ENCODE measurements around the gene TSPEAR.
"Not testable (repeated sequence)": the region's sequence is repeated elsewhere in the genome, so short reads cannot be mapped to it uniquely, and the experiment has no call there.

Gene TSPEAR

DNA sequence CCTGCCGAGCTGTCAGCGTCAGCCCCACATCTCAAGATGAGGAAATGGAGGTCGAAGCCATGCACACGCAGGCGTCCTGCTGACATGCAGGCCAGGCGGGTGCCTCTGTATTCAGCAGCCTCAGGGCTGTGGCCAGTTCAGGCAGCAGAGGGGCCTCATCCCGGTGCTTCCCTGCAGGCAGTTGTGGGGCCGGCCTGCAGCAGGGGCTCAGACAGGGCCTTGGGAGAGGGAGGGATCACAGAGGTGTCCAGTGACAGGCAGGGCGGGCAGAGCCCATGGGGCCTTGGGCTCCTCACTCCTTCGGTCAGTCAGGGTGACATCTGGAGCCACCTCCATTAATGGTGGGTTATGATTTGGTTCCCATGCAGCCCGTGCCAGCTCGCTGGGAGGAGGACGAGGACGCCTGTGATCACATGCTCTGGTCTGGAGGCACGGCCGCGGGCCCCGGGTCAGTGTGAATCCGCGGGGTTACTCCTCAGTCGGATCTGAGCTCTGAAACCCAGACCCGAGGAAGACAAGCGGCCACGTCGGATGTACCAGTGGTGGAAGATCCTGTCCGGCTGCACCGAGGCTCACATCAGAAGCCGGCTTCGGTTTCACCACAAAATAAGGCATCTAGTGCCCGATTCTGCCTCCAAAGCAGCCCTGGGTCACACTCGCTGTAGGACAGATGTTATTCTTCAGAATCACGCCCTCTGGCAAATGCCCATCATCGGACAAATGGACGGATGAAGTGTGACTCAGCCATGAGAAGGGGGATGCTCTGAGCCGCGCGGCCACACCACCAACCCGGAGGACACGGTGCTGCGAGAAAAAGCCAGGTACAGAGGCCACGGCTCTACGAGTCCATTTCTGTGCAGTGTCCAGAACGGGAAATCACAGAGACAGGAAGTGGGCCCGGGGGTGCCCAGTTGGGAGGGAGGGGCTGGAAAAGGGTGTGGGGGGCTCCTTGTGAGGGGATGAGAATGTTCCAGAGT, 204.8 kb downstream of the TSPEAR start:
- H3K4me3 ChIP-seq (ENCODE audit: low read depth, low read length) = no peak overlapping the region
- DNase-seq (ENCODE audit: low read depth) = no peak

DNA sequence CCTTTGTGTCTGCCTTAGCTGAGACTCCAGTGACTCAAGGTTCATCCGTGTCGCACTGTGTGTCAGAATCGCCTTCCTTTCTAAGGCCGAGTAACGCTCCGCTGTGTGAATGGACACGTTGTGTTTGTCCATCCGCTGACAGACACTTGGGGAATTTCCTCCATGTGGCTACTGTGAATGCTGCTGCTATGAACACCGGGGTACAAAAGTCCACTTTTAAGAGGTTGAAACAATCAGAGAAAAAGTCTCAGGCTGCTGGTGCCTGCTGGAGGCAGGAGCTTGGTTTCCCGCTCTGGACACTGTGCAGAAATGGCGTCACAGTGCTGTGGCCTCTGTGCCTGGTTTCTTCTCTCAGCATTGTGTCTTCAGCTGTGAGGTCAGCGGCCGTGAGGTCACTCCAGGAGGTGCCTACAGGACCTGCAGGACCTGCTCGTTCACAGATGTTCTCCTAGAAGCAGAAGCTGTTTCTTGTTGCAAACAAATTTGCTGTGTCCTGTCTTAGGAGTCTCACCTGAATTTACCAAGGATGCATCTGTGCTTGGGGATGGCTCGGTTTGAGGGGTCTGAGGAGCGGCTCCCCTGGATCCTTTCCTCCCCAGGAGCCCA, 205.6 kb downstream of the TSPEAR start:
- no peak overlapping the region for H3K4me3 ChIP-seq (ENCODE audit: low read depth, low read length)
- no peak for DNase-seq (ENCODE audit: low read depth)

DNA sequence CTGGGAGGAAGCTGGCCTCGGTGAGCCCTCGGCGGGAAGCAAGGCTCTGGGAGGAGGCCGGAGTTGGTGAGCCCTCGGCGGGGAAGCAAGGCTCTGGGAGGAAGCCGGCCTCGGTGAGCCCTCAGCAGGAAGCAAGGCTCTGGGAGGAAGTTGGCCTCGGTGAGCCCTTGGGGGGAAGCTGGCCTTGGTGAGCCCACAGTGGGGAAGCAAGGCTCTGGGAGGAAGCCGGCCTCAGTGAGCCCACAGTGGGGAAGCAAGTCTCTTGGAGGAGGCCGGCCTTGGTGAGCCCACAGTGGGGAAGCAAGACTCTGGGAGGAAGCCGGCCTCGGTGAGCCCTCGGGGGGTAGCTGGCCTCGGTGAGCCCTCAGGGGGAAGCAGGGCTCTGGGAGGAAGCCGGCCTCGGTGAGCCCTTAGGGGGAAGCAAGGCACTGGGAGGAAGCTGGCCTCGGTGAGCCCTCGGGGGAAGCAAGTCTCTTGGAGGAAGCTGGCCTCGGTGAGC, 207.4 kb downstream of the TSPEAR start:
- DNase-seq (ENCODE audit: low read depth) = no peak
- no peak overlapping the region for H3K4me3 ChIP-seq (ENCODE audit: low read depth, low read length)

DNA sequence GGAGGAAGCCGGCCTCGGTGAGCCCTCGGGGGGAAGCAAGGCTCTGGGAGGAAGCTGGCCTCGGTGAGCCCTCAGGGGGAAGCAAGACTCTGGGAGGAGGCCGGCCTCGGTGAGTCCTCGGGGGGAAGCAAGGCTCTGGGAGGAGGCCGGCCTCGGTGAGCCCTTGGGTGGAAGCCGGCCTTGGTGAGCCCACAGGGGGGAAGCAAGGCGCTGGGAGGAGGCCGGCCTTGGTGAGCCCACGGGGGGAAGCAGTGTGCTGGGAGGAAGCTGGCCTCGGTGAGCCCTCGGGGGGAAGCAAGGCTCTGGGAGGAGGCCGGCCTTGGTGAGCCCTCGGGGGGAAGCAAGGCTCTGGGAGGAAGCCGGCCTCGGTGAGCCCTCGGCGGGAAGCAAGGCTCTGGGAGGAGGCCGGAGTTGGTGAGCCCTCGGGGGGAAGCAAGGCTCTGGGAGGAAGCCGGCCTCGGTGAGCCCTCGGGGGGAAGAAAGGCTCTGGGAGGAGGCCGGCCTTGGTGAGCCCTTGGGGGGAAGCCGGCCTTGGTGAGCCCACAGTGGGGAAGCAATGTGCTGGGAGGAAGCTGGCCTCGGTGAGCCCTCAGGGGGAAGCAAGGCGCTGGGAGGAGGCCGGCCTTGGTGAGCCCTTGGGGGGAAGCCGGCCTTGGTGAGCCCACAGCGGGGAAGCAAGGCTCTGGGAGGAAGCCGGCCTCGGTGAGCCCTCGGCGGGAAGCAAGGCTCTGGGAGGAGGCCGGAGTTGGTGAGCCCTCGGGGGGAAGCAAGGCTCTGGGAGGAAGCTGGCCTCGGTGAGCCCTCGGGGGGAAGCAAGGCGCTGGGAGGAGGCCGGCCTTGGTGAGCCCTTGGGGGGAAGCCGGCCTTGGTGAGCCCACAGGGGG, 208.1 kb downstream of the TSPEAR start:
- not testable (repeated sequence) for DNase-seq (ENCODE audit: low read depth); H3K4me3 ChIP-seq (ENCODE audit: low read depth, low read length)

DNA sequence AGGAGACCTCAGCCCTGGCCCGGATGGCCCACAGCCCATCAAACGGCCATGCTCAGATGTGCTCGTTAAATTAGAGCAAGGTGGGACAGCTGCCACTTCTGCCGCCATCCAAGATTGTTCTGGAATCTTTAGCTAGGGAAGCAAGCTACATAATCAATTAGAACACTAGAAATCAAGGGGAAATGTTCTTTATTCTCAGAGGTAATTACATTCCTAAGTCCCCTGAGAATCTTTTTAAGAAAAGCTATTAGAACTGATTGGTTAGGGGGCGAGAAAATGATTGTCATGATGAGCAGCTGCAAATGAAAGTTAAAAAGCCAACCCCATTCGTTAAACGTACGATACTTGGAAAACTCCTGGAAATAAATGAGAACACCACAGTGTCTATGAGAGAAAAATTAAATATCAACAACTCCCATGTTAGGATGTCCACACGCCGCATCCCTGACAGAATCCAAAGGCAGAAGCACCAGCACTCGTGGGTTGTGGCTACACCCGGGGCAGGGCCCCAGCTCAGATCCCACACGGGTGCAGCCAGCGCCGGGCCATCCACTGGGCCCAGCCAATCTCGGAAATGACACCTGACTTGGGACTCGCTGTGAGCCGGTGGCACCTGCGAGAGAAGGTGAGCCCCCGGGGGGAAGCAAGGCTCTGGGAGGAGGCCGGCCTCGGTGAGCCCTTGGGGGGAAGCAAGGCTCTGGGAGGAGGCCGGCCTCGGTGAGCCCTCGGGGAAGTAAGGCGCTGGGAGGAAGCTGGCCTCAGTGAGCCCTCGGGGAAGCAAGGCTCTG, 209.0 kb downstream of the TSPEAR start:
- no peak for DNase-seq (ENCODE audit: low read depth)
- no peak overlapping the region for H3K4me3 ChIP-seq (ENCODE audit: low read depth, low read length)

DNA sequence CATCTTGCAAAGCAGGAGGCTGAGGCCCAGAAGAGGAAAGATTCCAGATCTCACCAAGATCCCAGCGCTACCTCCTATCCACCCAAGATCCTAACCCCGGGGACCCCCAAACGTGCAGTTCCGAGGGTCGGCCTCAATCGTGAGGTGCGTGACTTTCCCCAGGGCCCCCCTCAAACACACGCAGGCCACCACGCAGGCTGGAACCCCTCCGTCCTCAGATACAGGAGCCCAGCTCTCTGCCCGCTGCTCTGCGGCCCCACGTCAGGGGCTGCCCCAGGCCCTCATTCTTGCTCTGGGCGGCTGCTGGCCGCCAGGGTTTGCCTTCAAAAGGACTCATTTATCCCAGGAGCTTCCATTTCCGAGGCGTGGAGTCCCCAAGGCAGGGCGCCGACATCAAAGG, 211.3 kb downstream of the TSPEAR start:
- DNase-seq (ENCODE audit: low read depth) = no peak
- H3K4me3 ChIP-seq (ENCODE audit: low read depth, low read length) = no peak overlapping the region

DNA sequence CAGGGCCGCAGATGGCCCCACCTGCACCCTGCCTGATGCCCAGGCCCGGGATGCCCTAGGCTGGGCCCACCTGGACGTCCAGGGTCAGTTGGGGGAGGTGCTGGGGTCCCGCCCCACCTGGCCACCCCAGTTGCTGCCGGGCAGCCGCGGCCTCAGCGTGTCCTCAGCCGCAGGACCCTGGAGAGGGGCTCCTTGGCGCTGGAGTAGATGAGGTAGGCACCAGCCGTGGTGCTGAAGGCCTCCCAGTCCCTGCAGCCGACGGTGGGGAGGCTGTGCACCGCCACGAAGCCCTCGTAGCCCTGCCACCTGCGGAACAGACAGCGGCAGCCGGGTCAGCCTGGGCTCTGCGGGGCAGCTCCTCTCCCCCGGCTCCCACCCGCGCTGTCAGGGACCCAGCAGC, 211.7 kb downstream of the TSPEAR start:
- no peak for DNase-seq (ENCODE audit: low read depth)
- H3K4me3 ChIP-seq (ENCODE audit: low read depth, low read length) = no peak overlapping the region

DNA sequence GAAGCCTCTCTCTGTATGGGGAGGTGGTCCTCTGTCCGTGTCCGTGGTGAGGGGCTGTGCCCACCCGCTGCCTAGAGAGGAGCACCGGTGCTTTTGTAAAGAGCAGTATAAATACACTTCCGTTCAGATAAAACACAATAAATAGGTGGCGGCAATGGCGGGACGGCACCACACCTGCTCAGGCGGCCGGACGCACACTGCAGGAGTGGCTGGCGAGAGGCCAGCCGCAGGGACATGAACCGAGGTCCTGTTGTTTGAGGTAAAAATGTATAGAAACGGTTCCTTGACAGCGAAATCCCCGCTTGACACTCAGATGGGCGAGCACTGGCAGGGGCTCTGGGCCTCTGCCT, 212.2 kb downstream of the TSPEAR start:
- no peak overlapping the region for H3K4me3 ChIP-seq (ENCODE audit: low read depth, low read length)
- no peak for DNase-seq (ENCODE audit: low read depth)

DNA sequence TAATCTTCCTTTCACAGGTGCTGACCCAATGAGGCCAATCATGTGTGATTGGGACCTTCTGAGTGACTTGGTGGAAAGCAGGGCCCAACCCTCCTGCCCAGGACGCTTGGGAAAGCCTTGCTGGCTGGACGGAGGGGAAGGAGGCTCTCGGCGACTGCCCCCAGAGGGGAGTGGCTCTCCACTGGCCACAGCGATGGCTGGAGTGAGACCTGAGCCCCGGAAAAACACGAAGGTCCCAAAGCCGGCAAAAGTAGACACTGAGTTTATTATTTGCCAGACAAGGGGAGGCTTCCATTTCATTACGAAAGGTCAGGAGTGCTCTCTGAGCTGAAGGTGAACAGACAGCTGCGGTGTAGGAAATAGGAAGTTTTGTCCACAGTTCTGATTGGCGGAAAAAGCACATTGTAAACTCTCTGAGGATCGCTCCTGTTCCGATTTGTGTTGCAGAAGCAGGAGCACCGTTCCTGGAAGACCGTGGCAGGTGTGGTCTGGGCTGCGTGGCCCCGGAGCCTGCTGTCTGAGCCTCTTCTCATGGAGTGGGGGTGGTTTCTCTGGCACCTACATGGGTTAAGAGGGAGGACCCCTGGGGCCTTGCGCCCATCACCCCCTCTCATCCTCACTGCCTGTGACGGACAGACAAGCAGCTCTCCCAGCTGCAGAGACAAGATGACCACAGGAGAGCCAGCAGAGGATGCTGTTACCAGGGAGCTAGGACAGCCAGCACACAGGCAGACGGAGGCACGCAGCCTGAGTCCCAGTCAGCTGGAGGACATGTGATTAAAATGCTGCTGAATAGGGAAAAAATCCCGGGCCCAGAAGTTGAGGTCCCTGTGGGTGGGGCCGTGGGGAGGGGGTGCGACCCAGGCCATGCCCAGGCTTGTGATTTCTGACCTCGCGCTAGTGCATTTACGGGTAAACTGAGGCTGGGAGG, 212.8 kb downstream of the TSPEAR start:
- DNase-seq (ENCODE audit: low read depth) = no peak
- no peak overlapping the region for H3K4me3 ChIP-seq (ENCODE audit: low read depth, low read length)

DNA sequence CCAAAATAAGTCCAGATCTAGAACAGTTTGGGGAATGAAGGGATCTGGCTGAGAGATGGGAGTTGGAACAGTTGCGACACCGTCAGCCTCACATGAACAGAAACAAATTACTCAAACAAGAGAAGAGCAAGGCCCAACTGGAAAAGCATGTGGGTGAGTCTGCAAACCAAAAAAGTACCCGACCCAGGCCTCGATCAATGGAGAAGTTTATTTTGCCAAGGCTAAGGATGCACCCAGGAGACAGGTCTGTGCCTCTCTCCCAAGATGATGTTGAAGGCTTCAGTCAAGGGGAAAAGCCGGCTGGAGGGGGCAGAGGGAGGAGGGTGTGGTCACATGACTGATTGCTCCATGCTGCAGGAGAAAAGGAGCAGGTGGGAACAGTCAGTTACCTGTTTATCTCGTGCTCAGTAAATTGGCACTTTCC, 213.7 kb downstream of the TSPEAR start:
- H3K4me3 ChIP-seq (ENCODE audit: low read depth, low read length) = no peak overlapping the region
- DNase-seq (ENCODE audit: low read depth) = no peak

DNA sequence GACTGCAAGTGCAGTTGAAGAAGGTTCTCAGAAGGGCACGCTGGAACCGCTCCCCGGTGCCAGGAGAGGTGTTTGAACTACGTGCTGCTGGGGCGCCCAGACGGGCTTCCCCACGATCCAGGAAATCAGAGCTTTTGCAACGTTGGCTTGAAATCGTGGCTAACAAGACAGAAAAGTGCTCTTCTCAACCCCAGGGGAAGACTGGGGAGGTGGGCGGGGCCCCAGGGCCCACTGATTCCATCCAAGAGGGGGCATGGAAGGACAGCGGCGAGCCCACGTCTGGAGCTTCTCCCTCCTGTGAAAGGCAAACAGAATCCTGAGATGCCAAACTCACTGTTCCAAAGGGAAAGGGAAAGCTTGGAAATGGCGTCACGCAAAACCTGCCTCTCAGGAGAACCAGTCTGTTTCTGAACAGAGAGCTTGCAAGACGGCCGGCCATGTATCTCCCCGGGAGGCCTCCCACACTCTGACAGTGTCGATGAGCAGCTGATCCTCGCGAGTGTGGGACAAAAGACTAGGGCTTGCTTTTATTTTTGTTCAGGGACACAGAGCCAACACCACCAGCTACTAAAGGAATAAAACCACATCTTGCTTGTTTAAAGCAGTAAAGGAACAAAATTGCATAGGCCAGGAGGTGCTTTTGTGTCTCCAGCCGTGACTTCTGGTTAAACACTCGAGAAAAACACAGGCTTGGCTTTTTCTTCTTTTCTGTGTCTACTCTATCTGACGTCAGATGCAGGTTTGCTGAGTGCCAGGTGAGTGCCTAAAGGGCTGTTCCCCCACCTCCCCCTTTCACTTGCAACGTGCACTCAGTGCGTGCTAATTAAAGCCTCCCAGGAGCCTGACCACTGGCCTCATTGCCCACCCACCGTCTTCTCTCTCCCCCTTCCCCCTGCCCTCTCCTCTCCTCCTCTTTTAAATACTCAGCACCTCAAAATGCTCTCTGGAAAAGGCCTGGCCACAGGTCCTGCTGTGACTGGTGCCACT, 214.5 kb downstream of the TSPEAR start:
- no peak for DNase-seq (ENCODE audit: low read depth)
- no peak overlapping the region for H3K4me3 ChIP-seq (ENCODE audit: low read depth, low read length)

DNA sequence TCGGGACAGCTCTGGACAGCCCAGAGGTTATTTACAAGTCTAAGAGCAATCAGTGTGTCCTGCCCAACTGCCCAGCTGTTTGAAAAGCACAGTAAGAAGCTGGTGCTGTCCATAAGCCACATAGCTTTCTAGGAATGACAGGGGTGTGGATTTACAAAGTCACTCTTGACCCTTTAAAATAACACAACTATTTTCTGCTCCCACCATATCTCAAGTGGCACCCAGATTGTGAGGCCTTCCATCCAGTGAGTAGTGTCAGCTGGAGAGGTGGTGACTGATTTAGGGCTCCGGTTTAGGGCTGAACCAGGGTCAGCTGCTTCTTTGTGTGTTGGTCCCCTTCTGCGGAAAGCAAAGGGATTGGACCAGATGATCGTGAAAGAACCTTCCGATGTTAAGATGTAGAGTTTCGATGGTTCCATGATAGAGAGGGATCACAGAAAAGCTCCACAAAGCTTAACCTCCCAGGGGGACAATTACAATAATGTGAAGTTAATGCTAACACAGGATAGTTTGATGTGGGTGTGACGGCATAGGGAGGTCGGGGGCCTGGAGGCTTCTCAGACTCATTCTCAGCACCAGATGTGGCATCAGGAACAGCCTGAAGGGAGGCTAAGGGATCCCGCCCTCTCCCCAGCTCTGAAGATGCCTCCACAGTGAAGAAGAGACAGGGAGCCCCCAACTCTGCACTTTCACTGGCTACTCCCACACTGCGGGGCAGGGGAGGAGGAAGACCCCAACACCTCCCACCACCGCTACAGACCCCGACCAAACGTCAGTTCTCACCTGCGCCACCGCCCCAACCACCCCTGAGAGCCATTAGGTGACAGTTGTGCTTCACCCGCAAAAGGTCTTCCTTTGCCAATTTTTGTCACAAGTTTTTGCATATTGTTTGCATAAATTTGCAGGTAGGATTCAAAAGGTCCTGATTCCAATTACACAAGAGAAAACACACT, 215.5 kb downstream of the TSPEAR start:
- no peak overlapping the region for H3K4me3 ChIP-seq (ENCODE audit: low read depth, low read length)
- no peak for DNase-seq (ENCODE audit: low read depth)

DNA sequence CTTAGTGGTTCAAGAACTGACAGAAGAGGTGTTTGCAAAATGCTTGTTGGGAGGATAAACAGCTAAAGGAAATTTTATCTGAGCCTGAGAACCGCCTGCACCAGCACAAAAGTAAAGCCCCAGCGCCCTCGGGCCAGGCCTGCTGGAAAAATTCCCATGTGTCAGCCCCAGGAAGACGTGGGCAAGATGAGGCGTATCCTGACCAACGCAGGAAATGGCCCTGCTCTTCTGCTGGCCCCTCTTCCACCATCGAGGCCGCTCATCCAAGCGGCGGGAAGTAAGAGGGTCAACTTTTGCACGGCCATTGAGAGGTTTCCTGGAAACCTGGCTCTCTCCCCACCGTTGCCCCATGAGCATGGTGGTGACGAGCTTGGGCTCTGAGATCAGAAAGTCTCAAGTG, 216.4 kb downstream of the TSPEAR start:
- no peak overlapping the region for H3K4me3 ChIP-seq (ENCODE audit: low read depth, low read length)
- DNase-seq (ENCODE audit: low read depth) = no peak

DNA sequence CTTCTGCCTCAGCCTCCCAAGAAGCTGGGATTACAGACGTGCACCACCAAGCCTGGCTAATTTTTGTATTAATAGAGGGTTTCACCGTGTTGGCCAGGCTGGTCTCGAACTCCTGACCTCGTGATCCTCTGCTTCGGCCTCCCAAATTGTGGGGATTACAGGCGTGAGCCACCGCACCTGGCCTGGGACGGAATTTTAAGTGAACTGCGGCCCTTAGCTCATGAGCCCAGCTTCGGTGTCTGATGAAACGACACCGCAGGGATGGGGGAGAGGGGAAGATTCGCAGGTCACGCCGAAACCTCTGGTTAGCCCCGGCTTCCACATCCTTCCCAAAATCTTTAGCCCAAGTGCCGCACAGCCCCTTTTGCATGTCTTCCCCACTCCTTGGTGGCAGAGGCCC, 217.0 kb downstream of the TSPEAR start:
- DNase-seq (ENCODE audit: low read depth) = no peak
- no peak overlapping the region for H3K4me3 ChIP-seq (ENCODE audit: low read depth, low read length)

DNA sequence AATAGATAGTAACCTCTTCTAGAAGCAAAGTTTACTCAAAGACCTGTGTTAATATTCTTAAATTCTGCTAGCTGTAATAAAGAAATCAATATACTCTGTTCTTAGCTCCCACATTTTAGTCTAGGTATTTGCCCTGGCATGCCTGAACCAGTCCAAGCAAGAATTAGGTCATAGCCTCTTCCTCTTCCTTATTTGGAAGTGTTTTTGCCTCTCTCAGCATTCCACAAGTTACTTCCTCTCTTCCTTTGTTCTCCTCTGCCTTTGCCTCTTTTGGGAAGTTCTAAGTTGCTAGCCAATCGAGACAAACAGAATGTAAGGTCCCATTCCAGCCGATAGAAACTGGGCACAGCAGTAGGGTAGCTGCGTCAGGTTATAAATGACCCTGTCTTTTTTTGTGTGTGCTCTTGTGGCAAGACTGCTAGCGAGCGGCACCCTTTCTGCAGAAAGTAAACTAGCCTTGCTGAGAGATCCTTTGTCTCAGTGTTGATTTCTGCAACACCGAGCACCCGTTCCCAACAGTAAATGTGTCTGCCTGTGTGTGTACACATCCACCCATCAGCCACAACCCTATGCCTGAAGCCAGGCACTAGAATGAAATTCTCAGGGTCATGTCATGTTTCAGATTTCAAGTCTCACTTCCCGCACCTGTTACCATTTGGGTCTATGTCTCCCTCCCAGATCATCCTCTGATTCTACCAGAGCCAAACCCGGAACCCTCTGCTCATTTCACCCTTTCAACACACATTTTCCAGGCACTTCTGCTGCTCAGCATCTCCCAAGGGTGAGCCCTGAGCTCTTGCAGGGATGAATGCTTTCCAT, 218.6 kb downstream of the TSPEAR start:
- H3K4me3 ChIP-seq (ENCODE audit: low read depth, low read length) = no peak overlapping the region
- no peak for DNase-seq (ENCODE audit: low read depth)
